ENCODE measurements around the gene TMEM94.

GRCh38 chr17:75524970-75525805 lies 68.8 kb downstream of the TMEM94 start, which contains the start of gene LLGL2:
- TF ChIP-seq EZH2 (IDR thresholded peaks at IDR 0.05; ENCODE audit: borderline replicate concordance, low read length), result no peak
- TF ChIP-seq, protein P1, sequence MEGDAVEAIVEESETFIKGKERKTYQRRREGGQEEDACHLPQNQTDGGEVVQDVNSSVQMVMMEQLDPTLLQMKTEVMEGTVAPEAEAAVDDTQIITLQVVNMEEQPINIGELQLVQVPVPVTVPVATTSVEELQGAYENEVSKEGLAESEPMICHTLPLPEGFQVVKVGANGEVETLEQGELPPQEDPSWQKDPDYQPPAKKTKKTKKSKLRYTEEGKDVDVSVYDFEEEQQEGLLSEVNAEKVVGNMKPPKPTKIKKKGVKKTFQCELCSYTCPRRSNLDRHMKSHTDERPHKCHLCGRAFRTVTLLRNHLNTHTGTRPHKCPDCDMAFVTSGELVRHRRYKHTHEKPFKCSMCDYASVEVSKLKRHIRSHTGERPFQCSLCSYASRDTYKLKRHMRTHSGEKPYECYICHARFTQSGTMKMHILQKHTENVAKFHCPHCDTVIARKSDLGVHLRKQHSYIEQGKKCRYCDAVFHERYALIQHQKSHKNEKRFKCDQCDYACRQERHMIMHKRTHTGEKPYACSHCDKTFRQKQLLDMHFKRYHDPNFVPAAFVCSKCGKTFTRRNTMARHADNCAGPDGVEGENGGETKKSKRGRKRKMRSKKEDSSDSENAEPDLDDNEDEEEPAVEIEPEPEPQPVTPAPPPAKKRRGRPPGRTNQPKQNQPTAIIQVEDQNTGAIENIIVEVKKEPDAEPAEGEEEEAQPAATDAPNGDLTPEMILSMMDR (IDR thresholded peaks at IDR 0.05; ENCODE audit: low read length), result peak; percentile 39; the same call in 1 of the 2 replicates

Data from OCI-LY1 (cell line).